ENCODE data around the gene ESR1.
"Not testable (repeated sequence)": the region's sequence is repeated elsewhere in the genome, so short reads cannot be mapped to it uniquely, and the experiment has no call there.

The ESR1 gene

DNA sequence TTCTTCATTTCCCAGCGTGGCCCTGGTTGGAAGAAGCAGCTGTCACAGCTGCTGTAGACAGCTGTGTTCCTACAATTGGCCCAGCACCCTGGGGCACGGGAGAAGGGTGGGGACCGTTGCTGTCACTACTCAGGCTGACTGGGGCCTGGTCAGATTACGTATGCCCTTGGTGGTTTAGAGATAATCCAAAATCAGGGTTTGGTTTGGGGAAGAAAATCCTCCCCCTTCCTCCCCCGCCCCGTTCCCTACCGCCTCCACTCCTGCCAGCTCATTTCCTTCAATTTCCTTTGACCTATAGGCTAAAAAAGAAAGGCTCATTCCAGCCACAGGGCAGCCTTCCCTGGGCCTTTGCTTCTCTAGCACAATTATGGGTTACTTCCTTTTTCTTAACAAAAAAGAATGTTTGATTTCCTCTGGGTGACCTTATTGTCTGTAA is 292.7 kb downstream of the ESR1 start:
- no peak for DNase-seq

DNA sequence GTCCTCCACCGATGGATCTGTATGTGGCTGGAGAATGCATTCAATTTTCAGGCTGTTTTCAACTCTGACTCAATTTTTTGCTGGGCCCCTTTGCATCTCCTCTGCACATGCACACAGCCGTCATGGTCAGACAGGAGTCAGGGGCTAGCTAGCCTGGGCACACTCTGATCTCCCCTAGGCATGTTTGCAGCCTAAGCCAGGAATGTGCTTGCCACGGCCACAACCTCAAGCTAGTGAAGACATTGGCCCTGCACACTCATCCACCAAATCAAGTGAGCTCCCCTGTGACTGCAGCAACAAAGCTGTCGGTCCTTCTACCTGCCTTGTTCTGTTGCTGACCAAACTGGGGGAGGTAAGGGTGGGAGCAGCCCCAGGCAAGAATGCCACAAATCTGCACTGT is 300.5 kb downstream of the ESR1 start:
- no peak for DNase-seq

DNA sequence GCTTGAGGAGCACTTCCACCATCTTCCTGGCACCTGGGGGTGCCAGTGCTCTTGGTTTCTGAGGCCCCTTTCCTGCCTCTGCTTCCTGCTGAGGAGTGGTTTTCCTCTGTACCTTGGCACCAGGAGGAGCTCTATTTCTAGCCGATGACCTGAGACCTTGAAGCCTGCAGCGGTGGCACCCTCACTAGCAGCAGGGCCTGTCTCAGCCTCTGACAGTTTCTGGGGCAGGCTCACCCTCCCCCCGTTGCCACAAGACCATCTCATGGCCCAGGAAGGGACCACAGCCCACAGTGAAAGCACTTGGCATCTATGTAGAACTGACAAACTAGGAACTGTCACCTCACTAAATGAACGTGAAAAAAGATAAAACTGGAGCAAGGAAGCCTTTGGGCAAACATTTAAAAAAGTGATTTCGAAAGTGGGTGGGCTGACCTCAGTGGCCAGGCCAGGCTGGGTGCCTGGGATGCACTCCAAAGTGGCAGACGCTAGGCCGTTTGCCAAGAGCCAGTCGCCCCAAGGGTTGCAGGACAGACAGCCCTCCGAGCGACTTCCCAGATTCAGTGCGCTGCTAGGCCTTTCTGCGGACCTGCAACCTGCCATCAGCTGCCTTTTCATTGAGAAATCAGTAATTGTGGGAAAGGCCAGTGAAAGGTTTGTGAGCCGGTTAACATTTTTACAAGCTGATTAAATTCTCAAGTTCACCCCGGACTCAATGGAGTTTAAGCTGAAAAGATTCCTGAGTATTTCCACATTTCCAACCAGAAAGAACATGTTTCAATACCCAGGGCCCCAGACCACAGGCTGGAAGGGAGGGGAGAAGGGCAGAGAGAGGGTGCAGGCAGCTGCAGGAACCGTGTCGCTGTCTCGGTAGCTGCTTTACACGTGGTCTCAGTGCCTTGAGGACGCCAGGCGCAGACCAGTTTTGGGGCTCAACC is 303.7 kb downstream of the ESR1 start:
- DNase-seq, result no peak

DNA sequence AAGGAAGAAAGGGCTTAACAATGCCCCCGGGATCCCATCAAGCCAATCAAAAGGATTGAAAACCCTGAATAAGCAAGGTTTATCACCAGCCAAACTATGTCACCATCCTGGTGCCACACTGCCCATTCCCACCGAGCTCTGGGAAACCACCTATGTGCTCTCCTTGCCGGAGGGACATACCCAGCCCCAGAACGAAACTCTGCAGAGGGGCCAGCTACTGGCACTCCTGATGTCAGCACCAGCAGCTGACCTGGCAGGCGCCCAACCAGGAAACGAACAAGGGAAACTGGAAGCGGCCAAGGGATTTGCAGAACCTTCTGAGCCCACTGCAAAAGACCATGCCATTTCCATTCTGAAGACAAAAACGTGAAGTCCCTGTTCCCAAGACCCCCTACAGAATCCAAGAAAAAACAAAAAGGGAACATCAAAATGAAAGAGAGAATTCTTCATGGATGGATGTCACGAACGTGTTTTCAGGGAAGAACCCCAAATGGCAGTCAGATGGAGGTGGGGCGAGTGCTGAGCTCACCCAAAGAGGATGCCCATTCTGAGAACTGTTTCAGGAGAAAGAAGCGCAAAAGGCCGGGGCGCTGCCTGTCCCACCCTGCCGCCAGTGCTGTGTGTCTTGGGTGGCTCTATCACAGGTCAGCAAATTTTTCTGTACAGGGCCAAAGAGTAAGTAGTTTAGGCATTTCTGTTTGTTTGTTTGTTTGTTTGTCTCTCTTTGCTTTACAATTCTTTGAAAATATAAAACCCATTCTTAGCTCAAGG is 305.2 kb downstream of the ESR1 start:
- DNase-seq, result no peak

DNA sequence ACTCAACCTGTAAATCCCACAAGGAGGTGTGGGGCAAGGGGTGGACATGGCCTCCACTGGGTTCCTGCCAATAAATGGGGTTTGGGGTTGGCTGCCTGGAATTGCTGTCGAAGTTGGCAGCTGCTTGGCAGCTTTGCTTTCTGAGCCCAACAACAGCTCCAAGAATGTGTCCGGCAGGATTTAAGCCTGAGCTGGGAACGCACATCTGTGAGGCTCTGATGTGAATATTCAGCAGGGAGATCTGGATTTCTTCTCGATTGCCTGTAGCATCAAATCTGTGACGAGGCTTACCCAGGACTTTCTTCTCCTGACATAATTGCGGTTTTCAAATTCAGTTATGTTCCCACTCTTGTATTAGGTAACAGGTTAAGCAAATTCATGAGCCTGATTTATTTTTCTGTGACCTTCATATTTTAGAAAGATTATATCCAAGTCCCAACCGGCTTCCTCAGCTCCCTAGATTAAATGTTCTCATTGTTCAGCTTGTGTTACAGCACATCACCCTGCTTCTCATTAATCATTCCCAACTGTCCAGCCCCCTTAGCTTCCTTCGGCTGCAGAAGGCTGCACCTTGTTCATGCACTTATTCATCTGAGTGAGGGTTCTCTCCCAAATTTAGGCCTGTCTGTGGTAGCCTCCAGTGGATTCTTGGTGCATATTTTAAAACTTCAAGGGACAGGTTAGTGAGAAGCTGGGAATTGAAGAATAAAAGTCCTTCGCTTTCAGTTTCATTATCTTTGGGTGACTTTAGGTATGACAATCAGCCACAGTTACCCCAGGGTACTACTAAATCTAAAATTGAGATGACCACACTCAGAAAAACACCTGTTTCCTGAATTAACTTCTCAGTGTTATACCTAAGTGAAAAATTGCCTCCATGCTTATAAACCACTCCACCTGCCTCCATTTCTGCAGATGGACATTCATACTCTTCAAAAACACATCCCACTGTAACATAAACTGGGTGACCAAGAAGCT is 310.0 kb downstream of the ESR1 start:
- no peak for DNase-seq

DNA sequence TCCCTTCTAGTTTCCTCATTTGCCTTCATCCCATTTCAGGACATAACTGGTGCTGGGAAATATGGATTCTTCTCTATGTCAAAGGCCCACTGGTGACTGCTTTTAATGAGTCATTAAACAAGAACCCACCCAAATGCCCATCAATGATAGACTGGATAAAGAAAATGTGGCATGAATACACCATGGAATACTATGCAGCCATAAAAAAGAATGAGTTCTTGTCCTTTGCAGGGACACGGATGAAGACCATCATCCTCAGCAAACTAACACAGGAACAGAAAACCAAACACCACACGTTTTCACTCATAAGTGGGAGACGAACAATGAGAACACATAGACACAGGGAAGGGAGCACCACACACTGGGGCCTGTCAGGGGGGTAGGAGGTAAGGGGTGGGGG is 310.7 kb downstream of the ESR1 start:
- DNase-seq, result no peak

DNA sequence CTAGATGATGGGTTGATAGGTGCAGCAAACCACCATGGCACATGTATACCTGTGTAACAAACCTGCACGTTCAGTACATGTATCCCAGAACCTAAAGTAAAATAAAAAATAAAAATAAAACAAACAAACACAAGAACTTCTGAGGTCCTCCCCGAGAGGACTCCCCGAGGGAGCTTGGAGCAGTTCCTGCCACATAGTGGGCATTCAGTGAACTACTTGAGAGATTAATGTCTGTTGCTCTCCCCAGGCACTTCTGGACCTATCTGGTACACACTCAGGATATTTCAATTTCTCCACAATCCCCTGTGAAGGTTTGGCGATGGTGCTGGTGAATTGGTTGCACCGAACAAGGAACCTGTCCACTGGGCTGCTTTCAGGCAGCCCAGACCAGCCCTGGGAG is 311.2 kb downstream of the ESR1 start:
- DNase-seq, result no peak

DNA sequence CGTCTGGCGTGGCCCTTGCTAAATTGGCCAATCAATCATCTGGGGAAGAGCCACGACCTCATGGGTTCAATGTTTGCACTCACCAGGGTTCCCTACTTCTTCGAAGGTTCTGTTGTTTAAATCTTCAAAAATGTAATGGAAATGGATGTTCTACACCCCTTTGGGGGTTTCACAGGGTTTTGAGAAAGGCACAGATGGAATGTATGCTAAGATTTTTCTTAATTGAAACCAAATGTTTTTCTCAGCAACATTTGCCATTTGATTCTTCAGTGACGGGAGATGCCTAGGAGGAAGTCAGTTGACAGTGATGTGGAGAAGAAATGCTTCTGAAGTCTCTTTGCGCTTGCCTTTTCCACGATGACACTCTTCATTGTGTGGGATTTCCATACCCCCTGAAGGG is 312.3 kb downstream of the ESR1 start:
- no peak for DNase-seq

DNA sequence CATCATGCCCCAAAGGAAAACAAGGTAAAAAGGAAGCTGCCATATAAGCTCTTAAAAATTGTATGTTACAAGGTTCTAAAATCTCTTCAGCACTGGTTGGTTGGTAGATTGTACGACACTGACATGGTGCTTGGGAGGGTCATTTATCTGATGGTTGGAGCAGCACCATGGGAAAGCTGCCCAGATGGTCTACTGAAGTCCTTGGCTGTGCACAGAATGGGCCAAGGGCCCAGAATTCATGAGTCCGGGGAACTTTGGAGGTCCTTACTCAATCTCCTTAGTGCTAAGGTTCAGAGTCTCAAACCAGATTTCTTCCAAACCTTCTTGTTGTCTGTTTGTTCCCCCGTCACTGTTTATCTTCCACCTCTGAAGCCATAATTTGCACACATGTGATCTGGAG is 314.4 kb downstream of the ESR1 start:
- no peak for DNase-seq

DNA sequence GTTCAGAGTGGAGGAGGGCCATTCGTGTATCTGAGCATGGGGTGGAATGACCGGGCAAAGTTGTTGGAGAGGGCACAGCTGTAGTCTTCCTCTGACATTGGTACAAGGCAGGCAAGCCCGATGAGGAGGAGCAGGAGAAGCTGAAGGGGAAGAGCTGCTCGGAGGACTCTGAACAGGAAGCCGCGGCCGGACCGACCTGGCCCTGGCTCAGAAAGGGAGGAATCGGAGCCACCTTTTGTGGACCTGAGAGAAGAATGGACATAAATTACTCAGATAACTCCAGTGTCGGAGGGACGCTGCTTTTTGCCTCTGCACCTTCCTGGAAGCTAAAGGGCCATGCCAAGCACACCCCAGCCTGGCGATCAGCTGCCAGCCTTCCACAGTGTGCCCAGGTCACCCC is 315.0 kb downstream of the ESR1 start:
- no peak for DNase-seq

DNA sequence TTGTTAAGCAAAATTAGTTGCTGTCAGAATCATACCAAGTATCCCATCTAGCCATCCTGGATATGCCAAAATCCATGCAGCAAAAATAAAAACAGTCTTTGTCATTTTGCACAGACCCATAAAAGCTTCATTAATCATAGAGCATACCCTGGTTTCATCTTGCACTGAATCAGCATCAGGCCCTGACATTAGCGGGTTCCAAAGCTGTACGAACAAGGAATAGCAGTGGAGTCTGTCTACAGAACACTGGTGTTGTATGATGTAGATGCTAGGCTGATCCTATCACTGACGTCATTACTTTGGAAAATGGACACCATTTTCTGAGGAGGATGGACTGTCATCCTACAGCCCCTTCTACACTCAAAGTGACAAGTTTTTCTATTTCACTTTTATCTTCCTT is 315.6 kb downstream of the ESR1 start:
- no peak for DNase-seq

DNA sequence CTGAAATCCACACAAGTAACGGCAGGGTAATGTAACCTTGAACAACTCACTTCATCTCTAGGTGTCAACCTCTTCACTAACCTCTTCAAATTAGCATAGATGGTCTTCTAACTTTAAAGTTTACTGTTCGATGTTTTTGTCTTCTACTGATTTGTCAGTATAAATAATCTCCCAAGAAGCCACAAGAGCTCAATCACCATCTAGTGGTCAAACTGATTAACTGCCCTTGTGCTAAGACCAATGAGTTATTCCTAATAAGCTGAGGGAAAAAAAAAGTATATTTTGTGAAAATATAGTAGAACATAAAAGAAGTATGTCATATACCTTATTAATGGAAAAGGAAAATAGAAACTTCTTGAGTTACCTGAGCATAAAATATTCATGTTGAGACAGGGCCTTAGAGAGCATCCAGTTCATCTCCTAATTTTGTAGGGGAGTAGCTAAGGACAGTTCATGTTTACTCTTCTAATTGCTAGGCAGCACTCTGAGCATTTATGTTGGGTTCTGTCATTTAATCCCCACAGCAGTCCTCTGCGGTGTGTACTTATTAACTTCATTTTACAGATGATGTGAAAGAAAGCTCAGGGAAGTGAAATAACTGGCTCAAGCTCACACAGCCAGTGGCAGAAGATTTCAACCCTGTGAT is 317.1 kb downstream of the ESR1 start:
- DNase-seq, result no peak

DNA sequence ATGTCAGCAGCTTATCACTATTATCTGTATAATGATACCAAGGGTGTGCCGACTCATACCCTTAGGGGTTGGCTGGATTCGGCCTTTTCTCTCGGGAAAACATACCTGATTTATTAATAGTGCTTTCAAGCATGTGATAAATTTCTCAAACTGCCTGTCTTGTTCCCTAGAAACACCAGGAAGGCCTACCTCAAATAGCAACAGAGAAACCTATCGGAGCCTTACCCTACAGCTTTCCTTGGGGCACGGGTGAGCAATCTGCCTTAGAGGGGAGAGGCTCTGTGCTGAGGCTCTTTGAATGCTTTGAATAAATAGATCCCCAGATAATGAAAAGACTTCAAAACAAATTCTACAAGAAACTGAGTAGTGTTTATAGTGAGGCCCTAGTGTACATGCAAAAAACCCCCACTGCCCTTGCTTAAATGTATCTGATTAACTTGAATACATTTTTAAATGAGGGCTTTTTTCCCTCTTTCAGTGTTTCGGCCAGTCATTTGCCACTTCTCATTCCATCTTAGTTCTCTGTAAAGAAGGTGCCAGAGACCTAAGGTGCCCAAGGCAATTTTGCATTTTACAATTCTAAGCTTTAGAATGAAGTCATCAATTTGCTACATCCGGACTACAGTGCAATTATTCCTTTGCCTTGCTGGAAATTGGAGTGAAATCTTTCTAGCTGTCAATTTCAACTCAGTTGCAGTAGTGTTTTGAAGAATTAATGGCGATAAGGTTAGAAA is 320.1 kb downstream of the ESR1 start:
- DNase-seq, result no peak

DNA sequence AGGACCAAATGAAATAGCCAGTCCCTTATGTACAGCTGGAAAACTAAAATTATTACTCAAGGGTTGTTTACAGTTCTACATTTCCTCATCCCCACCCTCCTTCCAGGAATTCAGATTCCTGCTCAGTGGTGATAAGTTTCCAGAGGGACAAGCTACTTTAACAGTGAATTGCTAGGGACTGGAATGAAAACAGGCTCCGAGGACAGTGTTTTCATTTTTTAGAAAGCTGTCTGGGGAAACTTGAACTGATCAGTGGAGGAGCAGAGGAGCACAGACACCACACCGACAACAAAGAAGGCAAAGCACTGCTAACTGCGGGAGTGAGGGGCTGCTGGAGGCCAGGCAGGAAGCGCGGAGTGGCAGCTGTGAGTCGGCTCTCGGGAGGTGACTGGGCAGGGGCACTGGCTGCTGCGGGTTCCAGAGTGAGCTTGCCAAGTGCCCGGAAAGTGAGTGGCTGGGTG is 322.2 kb downstream of the ESR1 start:
- DNase-seq, result no peak

DNA sequence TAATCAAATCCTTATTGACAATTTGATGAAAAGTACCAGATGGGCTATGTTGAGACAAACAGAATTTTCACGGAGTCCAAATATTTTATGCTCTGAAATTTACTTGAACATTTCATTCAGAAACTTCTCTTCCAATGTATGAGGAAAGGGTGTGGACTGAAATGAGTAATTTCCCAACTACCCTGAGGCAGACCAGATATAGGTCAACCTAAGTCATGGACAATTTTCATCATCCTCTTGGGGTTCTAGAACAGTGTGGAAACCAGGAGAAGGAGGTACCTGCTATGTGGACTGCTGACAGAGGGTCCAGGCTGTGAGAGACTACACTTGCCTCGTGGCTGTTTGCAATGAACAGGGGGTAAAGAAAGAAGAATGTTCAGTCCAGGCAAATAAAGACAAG is 323.0 kb downstream of the ESR1 start:
- no peak for DNase-seq

DNA sequence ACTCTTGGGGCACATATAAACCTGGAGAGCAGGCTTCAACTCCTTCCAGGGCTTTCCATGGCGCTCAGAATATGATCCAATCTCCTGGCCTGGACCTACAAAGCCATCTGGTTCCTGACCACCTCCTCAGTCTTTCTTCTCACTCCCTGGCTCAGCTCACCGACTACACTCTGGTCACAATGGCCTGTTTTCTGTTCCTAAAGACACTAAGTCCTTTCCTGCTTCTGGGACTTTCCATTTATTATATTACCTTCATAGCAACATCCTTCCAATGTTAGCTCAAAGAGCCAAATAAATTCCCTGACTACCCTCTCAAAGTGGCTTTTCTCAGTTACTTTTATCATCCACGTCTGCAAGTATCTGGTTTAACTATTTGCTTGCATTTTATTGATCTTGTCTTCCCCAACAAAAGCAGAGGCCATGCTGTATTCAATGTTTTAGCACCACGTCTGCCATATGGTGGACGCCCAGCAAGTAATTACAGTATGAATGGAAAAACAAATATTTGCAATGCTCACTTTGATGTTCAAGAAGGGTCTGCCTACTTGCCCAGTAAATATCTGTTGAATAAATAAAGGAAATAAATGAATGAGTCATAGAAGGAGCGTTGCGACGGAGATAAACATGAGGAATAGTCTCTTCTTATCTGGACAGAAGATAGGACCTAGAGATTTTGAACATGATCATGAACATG is 328.4 kb downstream of the ESR1 start:
- DNase-seq, result no peak

DNA sequence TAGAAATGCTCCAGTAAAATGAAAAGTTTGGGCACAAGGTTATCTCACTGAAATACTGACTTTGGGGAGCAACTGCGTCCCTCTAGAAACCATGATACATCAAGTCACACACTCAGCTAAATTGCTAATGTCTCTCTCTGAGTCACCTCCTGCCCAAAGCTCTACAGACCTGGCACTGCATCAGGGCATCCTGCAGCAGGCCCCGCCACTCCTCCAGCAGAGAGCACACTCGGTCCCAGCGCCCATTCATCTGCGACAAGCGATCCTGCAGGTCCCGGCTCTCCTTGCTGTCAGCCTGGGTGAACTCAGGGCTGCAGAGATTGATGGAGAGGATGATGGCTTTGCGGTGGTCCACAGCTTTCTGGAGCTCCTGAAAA is 329.0 kb downstream of the ESR1 start:
- DNase-seq, result no peak

DNA sequence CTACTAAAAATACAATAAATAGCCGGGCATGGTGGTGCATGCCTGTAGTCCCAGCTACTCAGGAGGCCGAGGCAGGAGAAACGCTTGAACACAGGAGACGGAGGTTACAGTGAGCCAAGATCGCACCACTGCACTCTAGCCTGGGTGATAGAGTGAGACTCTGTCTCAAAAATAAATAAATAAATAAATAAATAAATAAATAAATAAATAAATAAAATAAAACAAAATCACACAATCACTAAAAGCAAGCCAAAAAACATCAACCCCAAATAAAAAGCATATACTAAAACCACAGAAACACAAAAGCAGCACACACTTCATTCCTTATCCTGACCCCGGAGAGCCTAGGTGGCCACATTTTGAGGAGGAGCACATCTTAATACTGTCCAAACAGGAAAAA is 330.9 kb downstream of the ESR1 start:
- not testable (repeated sequence) for DNase-seq

DNA sequence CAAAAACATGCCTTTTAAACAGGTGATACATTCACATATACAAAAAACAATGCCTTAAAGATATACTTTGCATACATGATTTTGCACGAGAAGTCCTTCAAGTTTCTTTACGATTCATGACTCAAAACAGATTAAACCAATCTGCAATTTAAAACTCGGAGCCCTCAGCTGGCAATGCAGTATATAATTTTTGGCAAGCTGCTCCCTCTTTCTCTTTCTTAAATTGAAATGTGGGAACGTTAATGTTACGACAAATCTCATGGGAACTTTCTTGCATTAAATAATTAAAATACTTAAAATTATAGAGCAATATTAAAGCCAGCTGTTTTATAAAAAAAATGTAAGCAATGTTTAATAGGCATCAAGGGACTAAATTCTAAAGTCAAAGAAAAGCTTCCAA is 334.6 kb downstream of the ESR1 start:
- DNase-seq, result no peak

DNA sequence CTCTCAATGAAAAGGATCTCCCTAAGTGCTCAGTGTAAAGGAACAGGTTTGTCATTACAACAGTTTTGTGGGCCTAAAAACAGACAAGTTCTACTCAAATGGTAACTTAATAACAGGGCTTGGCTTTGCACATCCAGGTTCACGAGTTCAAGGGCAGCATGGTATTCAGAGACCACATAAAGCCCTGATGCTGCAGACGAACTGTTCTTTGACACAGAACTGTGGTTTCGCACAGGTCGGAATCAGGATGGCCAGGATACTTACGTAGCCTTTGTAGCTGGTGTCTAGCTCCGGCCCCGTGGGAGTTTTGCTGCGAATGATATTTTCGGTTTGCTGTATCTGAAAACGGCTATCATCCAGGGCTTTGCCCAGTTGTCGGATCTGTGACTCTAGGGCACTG is 335.9 kb downstream of the ESR1 start:
- no peak for DNase-seq

DNA sequence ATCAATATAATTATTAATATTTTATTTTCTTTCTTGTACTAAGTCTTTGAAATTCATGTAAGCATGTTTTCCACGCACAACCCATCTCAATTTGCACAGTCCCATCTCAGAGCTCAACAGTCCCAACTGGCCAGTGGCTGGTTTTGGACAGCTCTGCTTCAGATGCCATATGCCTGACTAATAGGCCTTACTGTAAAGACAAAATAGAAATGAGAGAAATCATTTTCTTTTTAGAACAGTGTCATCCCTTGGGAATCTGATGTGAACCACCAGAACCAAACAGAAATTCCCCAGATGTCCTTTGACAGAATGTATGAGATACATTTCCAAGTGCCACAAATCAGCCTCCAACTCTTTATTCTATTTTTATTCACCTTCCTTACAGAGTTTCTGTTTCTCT is 338.9 kb downstream of the ESR1 start:
- no peak for DNase-seq
